Spleen (tissue), 7 donors: ENCODE data around the gene MAP2K3.
"Not testable (repeated sequence)": the region's sequence is repeated elsewhere in the genome, so short reads cannot be mapped to it uniquely, and the experiment has no call there.

ENCODE experiments used
- POLR2A ChIP-seq, 3 donors: fragments of 450-650 bp; IDR thresholded peaks; one replicate each; pipeline ENCODE4 v1.5.1; 2017; ENCODE audit warnings: antibody characterized with exemption in 3 of 3, mild to moderate bottlenecking in 1 of 3
- POLR2AphosphoS5 ChIP-seq, 3 donors: sonication (generic); formaldehyde crosslinking; IDR thresholded peaks; one replicate each; pipeline ENCODE4 v1.5.1; 2017; ENCODE audit warnings: antibody characterized with exemption in 3 of 3
- TF ChIP-seq, protein P1 (sequence below), 11 experiments: fragments of 200-600 bp in 7 of 11; fragments of 450-650 bp in 4 of 11; sonication (generic) in 4 of 11; IDR thresholded peaks in 8 of 11; conservative IDR thresholded peaks in 3 of 11; 1 replicate in 7 of 11; 2 replicates in 4 of 11; pipeline versions ENCODE4 v1.4.0 to v1.8.0; 2016 to 2021; ENCODE audit warnings: antibody characterized with exemption in 11 of 11, inconsistent platforms in 4 of 11, mild to moderate bottlenecking in 1 of 11
- donor health status: DM: no; HTN: no; CAD: no; lungs with moderate emphysema.
- donor health status: DM: no; HTN: no; CAD: no.
- donor health status: DM: no; HTN: no; CAD: no.

DNA sequence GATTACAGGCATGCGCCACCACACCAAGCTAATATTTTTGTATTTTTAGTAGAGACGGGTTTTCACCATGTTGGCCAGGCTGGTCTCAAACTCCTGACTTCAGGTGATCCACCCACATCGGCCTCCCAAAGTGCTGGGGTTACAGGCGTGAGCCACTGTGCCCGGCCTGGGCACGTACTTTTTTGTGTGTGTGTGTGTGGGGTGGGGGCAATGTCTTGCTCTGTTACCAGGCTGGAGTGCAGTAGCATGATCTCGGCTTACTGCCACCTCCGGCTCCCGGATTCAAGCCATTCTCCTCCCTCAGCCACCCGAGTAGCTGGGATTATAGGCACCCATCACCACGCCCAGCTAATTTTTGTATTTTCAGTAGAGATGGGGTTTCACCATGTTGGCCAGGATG lies 55.1 kb downstream of the MAP2K3 start:
- TF ChIP-seq, protein P1, sequence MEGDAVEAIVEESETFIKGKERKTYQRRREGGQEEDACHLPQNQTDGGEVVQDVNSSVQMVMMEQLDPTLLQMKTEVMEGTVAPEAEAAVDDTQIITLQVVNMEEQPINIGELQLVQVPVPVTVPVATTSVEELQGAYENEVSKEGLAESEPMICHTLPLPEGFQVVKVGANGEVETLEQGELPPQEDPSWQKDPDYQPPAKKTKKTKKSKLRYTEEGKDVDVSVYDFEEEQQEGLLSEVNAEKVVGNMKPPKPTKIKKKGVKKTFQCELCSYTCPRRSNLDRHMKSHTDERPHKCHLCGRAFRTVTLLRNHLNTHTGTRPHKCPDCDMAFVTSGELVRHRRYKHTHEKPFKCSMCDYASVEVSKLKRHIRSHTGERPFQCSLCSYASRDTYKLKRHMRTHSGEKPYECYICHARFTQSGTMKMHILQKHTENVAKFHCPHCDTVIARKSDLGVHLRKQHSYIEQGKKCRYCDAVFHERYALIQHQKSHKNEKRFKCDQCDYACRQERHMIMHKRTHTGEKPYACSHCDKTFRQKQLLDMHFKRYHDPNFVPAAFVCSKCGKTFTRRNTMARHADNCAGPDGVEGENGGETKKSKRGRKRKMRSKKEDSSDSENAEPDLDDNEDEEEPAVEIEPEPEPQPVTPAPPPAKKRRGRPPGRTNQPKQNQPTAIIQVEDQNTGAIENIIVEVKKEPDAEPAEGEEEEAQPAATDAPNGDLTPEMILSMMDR (IDR thresholded peaks at IDR 0.05 in 8 of 11, conservative IDR thresholded peaks at IDR 0.05 in 3 of 11): not testable (repeated sequence)
- TF ChIP-seq POLR2A, POLR2AphosphoS5 (IDR thresholded peaks at IDR 0.05): not testable (repeated sequence)
